Measurements from ENCODE around the gene MAP2K2. TPM values are rescaled to one million over a fixed set of nuclear protein-coding genes. Genes with fewer than 3 reads are reported as not detected.

The MAP2K2 gene
- polyA plus RNA-seq, 3 donors: 79.8 to 125 (median 104) TPM

GRCh38 chr19:4088975-4089374 lies 34.9 kb downstream of the MAP2K2 start:
- no peak overlapping the region for H3K27ac ChIP-seq (ENCODE audit: low read depth, low read length)
- 35 to 92% (median 42%) methylated on average over 2 of the region's 2 CpGs for WGBS, 3 donors

DNA sequence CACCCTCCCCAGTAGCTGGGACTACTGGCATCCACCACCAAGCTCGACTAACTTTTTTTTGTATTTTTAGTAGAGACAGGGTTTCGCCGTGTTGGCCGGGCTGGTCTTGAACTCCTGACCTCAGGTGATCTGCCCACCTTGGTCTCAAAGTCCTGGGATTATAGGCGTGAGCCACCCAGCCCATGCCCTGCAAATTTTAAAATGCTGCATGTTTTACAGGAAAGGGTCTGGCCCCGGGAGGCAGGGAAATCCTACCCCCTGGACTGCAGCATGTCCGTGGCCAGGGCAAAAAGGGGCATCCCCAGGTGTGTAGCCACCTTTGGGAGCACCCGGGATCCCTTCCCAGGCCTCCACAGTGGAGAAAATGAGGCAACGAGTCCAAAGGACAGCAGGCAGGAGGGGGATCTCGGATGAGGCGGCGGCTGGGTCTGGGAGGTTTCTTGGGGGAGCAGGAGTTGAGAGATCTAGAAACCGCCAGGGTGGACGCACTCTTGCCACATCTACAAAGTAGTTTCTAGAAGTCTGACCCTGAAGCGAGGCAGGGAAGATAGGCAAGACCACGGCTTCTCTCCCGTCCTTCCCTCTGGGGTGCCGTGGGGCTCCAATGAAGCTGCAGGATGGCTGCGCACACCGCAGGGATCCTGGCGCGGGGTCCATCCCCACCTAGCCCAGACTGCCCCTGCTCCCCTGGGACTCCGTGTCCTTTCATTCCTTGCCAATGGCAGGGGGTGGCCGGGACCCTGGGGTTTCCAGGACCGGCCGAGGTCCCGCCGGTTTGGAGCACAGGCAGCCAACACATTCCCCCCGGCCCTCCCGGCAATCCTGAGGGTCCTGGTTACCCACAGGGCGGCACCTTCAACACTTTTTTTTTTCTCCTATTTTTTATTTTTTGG lies 35.9 kb downstream of the MAP2K2 start:
- 81 to 85% (median 83%) methylated on average over 31 of the region's 31 CpGs for WGBS, 3 donors
- no peak overlapping the region for H3K27ac ChIP-seq (ENCODE audit: low read depth, low read length)

- no peak overlapping the region for H3K27ac ChIP-seq (ENCODE audit: low read depth, low read length)
- 41 to 62% (median 45%) methylated on average over 17 of the region's 17 CpGs for WGBS, 3 donors
These were observed 37.5 kb downstream of the MAP2K2 start for GRCh38 chr19:4086411-4086867.

GRCh38 chr19:4084547-4084877 lies 39.4 kb downstream of the MAP2K2 start:
- H3K27ac ChIP-seq (ENCODE audit: low read depth, low read length): no peak overlapping the region
- 57 to 72% (median 57%) methylated on average over 8 of the region's 8 CpGs for WGBS, 3 donors

GRCh38 chr19:4083677-4084546 lies 40.0 kb downstream of the MAP2K2 start:
- H3K27ac ChIP-seq (ENCODE audit: low read depth, low read length): no peak overlapping the region
- WGBS, 3 donors: 48 to 59% (median 52%) methylated on average over 25 to 28 of the region's 28 CpGs

DNA sequence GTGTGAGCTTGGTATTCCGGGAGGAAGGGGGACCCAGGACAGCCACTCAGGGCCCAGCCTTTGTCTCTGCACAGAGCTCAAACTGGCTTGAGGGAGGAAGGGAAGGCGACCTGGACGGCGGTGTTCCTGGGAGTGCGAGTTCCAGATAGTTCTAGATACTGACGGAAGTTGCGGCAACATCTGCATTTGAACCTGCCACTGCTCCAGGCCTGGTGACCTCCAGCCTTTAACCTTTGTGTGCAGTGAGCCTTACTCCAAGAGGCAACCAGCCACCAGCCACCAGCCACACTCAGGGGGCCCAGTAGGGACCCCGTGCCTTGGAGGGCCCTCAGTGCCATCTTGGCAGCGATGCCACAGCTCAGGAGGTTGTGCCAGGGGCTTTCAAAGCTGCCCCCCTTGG lies 41.8 kb downstream of the MAP2K2 start:
- WGBS, 3 donors: 70 to 86% (median 77%) methylated on average over 9 of the region's 9 CpGs
- no peak overlapping the region for H3K27ac ChIP-seq (ENCODE audit: low read depth, low read length)

GRCh38 chr19:4081441-4082129 lies 42.3 kb downstream of the MAP2K2 start:
- 14 to 38% (median 38%) methylated on average over 2 of the region's 2 CpGs for WGBS, 3 donors

DNA sequence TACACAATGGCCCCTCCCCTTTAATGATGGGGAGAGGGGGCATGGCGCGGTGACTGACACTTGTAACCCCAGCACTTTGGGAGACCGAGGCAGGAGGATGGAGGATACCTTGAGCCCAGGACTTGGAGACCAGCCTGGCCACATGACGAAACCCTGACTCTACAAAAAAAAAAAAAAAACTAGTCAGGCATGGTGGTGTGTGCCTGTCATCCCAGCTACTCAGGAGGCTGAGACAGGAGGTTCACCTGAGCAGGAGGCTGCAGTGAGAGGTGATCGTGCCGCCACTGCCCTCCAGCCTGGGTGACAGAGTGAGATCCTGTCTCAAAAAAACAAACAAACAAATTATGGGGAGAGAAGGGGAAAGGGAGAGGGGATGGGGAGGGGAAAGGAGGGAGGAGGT lies 43.4 kb downstream of the MAP2K2 start:
- WGBS, 3 donors: 74 to 79% (median 75%) methylated on average over 6 of the region's 6 CpGs
- H3K27ac ChIP-seq (ENCODE audit: low read depth, low read length): no peak overlapping the region

More at GRCh38 chr19:4081441-4082129, 42.3 kb downstream of the MAP2K2 start:
- H3K27ac ChIP-seq (ENCODE audit: low read depth, low read length): no peak overlapping the region

DNA sequence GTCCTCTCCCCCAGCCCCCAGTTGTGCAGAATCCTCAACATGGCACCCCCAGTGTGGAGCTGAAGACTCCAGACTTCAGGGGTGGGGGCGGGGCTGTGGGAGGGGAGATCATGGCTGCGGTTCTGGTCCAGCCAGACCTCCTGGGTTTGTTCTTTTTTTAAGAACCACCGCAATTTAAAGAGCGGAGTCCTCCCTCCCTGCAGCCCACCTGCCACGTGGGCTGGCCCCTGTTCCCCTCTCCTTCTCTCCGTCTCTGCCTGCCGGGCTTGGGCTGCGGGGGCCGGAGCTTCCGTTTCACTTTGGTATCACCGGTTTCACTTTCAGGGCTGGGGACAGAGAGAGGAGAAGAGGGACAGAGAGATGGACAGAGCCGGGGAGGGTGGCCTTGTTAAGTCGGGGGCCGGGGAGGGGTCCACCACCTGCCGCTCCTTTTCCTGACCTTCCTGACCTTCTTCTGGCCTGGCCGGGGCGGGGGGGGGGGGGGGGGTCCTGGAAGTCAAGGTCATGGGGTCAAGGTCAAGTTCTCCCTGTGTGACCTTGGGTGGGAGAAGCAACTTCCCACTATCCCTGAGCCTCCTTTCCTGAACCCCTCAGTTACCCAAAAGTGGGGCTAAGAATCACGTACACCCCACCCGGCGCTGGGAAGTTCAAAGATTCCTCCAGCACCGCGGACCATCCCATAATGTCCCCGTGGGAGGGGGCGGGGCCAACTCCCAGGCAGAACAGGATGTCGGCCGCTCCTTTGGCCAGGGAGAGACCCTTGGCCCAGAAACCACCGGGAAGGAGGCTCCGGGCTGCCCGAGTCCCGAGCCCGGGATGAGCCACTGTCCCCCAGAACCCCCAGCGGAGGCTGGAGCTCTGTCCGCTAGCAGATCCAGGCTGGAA lies 45.9 kb downstream of the MAP2K2 start:
- 5 to 16% (median 6%) methylated on average over 26 to 32 of the region's 33 CpGs for WGBS, 3 donors
- no peak overlapping the region for H3K27ac ChIP-seq (ENCODE audit: low read depth, low read length)

- WGBS, 3 donors: 75 to 94% (median 78%) methylated on average over 3 of the region's 3 CpGs
- H3K27ac ChIP-seq (ENCODE audit: low read depth, low read length): no peak overlapping the region
These were observed 46.9 kb downstream of the MAP2K2 start for GRCh38 chr19:4077007-4077374.

- H3K27ac ChIP-seq (ENCODE audit: low read depth, low read length): no peak overlapping the region
- 45 to 75% (median 53%) methylated on average over 9 of the region's 9 CpGs for WGBS, 3 donors
These were observed 48.5 kb downstream of the MAP2K2 start for GRCh38 chr19:4075373-4075772.

- no peak overlapping the region for H3K27ac ChIP-seq (ENCODE audit: low read depth, low read length)
- 89 to 98% (median 96%) methylated on average over 3 of the region's 3 CpGs for WGBS, 3 donors
These were observed 52.3 kb downstream of the MAP2K2 start for GRCh38 chr19:4071610-4072009.

- no peak overlapping the region for H3K27ac ChIP-seq (ENCODE audit: low read depth, low read length)
- 43 to 64% (median 44%) methylated on average over 12 of the region's 12 CpGs for WGBS, 3 donors
These were observed 54.5 kb downstream of the MAP2K2 start for GRCh38 chr19:4069331-4069959.

DNA sequence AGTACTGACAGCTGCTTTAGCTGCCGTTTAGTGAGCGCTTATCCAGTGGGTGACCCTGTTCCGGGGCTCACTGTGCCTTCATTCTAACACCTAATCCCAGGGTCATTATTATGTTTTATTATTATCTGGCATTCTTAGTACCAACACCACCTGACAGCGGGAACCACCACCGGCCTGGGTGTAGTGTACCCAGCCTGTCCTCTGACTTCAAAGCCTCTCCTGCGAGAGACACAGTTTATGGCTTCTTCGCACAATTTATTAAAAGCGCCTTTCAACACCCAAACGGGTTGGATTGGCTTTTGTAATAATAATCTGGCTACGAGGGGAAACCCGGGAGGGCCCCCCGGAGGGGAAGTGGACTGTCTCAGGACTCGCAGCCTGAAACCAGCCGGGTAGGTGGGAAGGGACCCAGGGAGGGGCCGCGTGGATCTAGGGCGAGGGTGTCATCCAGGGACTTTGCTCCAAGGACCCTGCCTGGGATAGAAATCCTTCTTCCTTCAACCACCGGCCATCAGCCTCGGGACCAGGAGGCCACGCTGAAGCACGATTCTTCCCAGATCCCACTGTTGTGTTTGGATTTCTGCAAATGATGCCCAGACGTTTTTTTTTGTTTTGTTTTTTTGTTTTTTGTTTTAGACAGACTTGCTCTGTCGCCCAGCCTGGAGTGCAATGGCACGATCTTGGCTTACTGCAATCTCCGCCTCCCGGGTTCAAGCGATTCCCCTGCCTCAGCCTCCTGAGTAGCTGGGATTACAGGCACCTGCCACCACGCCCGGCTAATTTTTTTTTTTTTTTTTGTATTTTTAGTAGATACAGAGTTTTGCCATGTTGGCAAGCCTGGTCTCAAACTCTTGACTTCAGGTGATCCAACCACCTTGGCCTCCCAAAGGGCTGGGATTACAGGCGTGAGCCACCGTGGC lies 55.6 kb downstream of the MAP2K2 start:
- WGBS, 3 donors: 19 to 38% (median 24%) methylated on average over 29 to 31 of the region's 31 CpGs
- H3K27ac ChIP-seq (ENCODE audit: low read depth, low read length): no peak overlapping the region

GRCh38 chr19:4067396-4068046 lies 56.4 kb downstream of the MAP2K2 start:
- 1 to 2% (median 1%) methylated on average over 43 to 56 of the region's 58 CpGs for WGBS, 3 donors
- H3K27ac ChIP-seq (ENCODE audit: low read depth, low read length): peak overlapping the region; percentile 29

All from adipose tissue (tissue), 3 donors.